Activated CD4-positive, CD25-positive, alpha-beta regulatory T cell treated with anti-CD3 and anti-CD28 coated beads, Interleukin-2, amount 50 U/mL, for 24 hours (primary cell): ENCODE results near the gene VWA5B2.
"Not testable (repeated sequence)": the region's sequence is repeated elsewhere in the genome, so short reads cannot be mapped to it uniquely, and the experiment has no call there.

Source experiments
- ATAC-seq, 2 donors: fragments of 150-1000 bp; cut with Tn5 transposase; one replicate each; pipeline ENCODE4 v1.10.0; 2021; ENCODE audit warnings: mild to moderate bottlenecking in 1 of 2, moderate library complexity in 1 of 2

Gene VWA5B2

DNA sequence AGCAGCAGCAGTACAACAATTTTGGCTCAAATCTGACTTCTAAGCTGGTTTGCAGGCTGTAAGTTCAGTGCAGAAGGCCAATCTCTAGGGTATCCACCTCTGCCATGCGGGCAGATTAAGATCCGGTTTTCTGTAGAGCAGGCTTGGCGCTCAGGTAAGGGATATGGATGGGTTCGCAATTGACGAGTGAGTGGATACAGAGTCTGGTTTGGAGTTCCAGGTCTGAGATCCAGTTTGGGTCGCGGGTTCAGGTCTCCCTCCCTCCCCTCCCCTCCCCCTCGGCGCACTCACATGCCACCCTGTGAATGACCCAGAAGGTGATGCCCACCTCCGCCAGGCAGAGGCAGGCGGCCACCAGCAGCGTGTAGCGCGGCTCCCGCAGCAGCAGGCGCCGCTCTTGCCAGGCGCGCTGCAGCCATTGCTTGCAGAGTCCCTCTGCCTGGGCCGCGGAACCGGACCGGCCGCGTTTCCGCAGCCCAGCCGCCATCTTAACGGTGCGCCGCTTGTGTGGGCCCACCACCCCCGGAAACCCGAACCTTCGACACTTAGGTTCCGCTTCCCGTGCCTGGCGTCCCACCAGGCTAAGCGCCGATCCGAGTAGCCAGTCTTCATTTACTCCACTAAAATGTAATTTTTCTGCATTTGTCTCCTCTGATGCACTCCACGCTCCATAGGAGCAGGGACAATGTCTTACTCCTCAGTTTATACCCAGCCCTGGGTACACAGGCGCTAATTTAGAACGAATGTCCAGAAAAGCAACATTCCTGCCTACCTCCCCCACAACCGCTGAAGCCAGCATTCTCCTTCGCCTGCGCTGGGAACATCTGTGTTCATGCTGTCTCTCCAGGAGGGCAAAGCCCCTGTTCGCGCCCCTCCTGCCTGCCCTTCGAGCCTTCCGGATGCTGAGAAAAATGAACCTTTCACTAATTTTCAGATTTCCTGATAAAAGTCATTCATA is 19.3 kb downstream of the VWA5B2 start, which contains the start of gene ALG3:
Gene ALG3, minus strand, starts transcription at position 509 of the 958 bp plus-strand sequence. Its CDS starts 22 bp downstream, at position 487.
- peak; percentile 41 to 52 for ATAC-seq

DNA sequence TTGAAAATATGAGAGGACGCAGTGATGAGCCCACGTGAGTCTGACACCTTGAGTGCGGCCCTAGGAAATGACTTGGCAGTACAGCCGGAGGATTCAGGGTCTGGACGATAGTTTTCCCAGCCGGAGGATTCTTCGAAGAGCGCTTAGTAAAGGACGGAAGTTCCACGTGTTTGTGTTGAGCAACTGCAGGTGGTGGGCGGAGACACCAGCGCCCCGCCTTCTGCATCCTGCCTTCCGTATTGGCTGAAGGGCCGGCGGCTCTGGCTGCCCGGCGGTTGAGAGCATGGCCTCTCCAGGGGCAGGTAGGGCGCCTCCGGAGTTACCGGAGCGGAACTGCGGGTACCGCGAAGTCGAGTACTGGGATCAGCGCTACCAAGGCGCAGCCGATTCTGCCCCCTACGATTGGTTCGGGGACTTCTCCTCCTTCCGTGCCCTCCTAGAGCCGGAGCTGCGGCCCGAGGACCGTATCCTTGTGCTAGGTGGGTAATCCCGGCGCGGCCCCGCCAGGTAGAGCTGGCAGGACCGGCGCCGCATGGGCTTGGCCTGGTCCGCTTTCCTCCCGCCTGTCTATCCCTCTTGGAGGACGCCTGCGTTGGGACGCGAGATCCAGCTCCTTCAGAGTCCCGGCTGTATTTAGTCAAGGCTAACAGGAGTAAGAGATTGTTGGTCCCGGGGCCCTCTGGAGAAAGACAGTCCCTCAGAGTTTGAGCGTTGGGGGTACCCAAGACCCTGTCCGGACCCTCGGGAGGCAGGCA is 20.2 kb downstream of the VWA5B2 start, which contains the start of gene EEF1AKMT4:
Gene EEF1AKMT4, plus strand, starts transcription at position 261 of the 755 bp plus-strand sequence. Its CDS starts 23 bp downstream, at position 284.
- ATAC-seq = peak; percentile 90 to 91

DNA sequence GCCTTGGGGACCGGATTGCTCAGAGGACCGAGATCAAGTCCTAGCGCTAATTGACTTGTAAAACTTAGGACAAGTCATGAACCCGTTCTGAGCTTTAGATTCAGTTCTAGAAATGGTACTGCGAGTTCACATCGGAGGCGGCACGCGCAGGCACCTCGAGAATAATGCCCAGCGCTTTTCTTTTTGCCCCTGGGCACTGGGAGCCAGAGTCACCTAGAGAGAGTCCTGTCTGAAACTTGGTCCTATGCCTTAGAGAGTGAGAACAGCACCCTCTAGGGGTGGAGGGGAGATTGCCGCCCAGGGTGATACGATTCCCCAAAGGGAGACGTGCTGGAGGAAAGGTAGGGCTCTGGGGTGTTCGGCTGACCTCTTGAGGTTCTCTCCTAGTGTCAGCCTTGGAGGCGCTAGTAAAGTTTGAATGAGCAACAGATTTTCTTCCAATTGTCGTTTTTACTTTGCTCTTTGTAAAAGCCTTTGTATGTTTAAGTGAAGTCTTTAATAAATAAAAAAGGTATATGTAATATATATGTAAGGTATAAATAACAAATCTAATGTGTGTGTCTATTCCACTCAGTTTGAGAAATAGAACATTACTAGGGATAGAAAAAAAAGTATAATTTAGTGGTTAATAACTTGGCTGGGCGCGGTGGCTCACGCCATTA is 20.9 kb downstream of the VWA5B2 start:
- peak; percentile 61 to 65 for ATAC-seq

DNA sequence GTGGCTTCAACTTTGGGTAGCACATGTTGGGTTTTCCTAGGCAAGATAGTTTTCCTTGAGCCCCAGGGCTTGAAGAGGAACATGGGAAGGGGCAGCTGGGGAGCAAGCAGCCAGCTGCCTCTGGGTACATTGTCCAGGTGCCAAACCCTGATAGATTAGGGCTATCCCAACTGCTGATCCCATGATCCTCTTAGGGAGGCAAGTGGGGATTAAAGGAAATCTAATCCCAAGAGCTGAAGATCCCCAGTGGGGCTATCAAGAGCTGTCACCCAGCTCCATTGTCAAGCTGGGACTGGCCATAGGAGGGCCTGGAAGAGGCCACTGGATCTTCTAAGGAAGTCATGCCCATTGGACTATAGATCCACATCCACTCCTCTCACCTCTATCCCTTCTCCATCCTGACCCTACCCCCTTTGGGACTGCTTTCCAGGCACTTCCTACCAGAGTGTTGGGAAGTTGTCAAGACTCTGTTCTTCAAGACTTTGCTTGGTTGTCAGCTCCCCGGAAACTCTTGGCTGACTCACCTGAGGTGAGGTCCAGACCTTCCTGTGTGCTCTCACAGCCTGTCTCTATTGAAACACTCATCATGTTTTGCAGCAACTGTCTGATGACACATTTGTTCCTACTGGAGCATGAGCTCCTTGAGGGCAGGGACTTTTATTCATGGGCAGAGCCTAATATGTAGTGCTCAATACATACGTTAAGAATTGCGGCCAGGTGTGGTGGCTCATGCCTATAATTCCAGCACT is 26.1 kb downstream of the VWA5B2 start:
- ATAC-seq = peak; percentile 82 to 87

DNA sequence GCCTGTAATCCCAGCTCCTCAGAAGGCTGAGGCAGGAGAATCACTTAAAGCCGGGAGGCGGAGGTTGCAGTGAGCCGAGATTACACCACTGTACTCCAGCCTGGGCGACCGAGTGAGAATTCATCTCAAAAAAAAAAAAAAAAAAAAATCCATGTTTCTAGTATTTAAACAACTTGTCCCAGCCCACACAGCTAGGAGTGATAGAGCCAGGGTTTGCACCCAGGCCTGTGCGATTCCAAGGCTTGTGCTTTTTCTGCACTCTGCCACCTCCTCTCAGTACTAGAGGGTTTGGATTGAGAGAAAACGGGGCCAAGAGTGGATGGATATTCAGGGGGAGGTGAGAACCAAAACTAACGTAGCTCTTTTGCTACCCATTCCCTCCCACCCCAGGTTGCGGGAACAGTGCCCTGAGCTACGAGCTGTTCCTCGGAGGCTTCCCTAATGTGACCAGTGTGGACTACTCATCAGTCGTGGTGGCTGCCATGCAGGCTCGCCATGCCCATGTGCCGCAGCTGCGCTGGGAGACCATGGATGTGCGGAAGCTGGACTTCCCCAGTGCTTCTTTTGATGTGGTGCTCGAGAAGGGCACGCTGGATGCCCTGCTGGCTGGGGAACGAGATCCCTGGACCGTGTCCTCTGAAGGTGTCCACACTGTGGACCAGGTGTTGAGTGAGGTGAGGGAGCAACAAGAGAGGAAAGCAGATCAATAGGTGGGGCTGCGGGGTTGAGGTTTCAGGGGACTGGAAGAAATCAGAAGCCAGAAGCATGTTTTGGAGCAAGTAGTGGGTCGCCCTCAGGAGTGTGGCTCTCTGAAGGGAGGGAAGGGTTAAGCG is 27.9 kb downstream of the VWA5B2 start:
- ATAC-seq = no peak

DNA sequence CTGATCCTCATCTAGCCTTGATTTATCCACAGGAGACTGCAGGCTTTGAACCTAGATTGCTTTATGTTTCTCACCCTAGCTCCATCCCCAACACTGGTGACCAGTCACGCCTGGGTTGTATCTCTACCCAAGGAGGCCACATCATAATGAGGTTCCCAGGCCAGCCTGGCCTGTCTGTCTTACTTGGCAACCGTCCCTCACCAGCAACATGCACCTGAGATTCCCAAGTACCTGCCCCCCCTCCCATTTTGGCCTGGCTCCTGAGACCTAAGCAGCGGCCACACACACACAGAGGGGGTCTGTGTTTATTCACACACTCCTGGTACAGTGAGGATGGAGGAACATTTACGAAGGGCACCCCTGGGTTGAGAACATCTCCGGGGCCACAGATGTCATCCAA is 29.5 kb downstream of the VWA5B2 start:
- ATAC-seq = no peak

DNA sequence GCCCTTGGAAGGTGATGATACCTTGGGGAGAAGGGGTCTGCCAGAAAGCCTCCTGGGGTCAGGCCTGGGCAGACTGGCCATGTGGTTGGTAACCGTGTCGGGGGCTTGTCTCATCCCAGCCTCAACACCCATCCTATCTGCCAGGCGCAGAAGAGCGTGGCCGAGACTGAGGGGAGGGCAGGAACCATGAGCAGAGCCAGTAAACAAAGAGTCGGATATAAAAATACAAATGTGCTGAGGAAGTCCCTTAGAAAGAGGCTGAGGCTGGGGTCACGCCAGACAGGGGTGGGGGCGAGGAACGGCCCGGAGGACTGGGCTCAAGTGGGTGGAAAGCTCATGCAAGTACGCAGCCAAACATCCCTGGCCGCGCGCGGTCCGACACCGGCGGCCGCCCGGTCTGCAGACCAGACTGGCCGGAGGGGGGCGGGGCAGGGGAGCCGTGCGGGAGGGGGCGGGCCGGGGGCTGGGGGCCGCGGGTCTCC is 30.1 kb downstream of the VWA5B2 start:
- no peak for ATAC-seq

DNA sequence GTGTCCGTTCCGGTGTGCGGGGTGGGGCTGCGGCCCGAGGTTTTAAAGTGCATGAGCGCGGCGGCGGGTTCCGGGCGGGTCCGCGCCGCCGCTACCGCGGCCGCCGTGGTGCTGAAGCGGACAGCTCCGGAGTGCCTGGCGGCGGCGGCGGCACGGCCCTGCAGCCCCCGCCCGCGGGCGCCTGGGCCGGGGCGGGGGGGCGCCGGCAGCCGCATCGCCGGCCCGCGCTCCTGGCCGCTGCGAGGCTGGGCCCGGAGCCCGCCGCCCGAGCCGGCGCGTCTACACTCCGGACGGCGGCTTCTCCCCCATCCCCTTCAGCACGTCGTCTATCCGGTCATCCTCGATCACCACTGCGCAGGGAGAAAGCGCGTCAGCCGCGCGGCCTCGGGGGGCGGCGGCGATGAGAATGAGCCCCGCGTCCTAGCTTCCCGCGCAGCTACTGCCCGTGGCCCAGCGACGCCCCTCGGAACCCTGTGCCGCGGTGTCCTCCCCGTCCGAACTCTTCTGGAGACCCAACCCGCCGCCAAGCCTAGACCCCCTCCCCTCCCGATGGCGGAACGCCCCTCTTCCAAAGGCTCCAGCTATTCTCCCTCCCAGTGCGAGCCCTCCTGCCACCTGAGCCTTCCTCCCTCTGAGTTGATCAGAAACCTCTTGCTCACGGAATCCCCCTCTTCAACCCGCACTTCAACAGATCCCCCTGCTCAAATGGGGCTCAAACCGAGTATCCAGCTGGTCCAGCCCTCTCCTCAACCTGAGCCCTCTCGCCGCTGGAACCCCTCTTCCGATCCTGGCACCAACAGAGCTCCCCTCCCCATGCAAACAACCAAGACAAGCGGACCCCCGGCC is 30.7 kb downstream of the VWA5B2 start:
- ATAC-seq = peak; percentile 18 to 31

DNA sequence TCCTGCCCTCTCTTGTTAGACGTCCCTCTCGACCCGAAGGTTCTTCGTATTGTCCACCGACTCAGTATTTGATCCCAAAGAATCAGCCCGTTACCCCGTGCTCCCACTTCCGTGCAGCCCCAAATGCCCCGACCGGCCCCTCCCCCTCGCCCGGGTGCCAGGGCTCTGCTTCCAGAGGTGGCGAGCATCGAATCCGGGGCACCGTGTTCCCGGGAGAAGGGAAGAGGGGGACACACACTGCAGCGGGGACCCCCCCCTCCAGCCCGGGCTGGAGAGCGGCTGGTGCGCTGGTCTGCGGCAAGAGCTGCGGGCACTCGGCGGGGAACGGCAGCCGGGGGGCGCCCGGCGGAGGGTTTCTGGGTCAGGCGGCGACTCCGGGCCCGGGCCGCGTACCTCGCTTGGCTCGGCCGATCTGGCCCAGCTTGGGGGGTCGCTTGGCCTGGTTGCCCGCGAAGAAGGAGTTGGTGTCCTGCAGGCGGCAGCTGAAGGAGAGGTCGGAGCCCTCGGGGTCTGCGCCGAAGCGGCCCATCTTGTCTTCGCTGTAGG is 31.4 kb downstream of the VWA5B2 start:
- ATAC-seq = no peak

DNA sequence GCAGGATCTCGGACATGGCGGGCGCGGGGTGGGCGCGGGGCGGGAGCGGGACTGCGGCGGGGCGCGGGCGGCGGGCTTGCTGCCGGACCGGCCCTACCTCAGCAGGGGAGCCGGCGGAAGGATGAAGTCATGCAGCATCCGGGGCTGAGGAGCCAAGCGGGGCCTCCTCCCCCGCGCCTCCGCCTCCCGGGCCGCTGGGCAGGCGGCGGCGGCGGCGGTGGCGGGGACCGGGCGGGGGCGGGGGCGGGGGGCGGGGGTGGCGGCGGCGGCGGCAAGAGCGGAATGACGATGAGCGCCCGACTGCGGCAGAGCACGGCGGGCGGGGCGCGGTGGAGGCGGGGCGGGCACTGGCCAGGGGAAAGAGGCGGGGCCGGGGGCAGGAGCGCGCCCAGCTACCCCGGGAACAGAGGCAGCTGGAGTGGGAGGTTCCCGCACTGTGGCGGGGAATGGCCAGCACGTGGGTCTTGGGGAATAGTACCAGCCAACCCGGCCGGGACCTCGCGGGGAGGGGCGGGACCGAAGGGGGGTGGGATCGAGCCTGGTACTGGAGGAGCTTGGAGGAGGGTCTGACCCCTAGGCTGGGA is 32.0 kb downstream of the VWA5B2 start, which contains the start of gene CAMK2N2:
Gene CAMK2N2, minus strand, starts transcription at position 284 of the 584 bp plus-strand sequence. Its CDS starts 268 bp downstream, at position 16.
- ATAC-seq = peak; percentile 62 to 63

DNA sequence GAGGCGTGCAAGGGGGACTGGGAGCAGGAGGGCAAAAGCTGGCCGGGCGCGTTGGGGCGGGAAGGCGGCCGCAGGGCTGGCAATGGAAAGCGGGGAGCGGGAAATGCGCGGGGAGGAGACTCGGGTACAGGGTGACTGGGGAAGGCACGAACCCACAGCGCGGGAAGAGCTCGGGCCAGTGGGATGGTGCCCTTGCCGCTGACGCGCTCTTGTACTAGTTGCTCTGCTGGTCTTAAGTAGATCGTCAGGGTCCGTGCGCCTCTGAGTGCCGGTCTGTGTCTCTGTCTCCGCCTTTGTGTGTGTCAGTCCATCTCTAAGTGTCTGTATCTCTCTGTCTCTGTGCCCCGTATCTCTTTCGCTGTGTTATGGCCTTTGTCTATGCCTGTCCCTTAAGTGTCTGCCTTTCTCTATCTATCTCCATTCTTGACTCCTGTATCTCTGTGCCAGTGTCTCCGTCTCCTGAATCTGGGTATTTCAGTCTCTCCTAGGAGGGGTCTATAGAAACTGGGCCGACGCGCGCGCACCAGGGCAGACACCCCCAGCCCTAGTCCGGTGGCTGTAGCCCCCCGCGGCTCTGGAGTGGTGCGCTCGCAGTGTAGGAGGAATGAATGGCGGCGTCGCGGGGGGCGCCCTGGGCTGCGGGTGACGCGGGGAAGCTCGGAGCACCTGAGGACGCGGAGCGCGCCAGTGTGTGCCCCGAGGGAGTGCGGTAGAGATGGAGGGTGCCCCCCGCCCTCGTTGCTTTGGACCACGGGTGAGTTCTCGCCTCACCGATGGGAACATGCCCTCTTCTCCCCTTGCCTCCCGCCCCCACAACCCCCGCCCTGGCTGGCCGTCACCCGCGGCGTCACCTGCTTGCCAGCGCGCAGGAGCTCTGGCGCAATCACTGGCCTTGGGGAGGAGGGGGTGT is 32.7 kb downstream of the VWA5B2 start:
- peak; percentile 20 to 23 for ATAC-seq

DNA sequence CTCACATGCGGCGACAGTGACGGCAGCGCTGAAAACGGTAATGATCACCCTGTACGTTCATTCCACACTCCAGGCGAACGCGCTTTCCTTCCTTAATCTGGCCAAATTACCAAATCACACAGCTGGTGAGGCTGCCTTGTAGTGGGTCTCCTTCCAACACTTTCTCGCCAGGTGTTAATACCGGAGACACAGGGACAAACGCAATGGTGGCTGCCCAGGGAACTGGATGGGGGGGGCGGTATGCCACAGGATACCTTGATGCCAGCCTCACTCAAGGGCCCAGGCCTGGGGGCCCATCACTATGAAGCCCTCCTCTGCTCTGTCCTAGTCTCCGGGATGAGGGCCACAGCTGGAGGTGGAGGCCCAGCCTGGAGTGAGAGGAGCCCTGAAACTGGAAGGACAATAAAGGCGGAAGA is 33.4 kb downstream of the VWA5B2 start:
- ATAC-seq = no peak

DNA sequence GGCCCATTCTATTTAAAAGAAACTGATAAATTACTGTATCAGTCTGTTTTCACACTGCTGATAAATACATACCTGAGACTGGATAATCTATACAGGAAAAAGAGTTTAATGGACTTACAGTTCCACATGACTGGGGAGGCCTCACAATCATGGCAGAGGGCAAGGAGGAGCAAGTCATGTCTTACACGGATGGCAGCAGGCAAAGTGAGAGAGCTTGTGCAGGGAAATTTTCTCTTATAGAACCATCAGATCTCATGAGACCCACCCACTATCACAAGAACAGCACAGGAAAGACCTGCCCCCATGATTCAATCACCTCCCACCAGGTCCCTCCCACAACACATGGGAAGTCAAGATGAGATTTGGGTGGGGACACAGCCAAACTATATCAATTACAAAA is 37.9 kb downstream of the VWA5B2 start:
- ATAC-seq = not testable (repeated sequence)

DNA sequence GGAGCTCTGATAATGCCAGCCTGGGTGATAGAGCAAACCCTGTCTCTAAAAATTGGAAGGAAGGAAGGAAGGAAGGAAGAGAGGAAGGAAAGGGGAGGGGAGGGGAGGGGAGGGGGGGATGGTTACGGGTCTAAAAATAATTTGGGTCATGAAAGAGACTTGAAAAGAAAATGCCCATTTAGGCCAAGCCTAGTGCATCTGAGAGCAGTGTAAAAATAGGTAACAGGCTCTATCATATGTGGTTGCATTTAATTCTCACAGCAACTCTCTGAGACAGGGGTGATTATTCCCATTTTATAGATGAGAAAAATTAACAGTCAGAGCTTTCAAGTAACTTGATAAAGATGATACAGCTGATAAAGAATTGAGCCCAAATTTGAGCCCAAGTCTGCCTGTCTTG is 42.9 kb downstream of the VWA5B2 start:
- ATAC-seq = no peak

DNA sequence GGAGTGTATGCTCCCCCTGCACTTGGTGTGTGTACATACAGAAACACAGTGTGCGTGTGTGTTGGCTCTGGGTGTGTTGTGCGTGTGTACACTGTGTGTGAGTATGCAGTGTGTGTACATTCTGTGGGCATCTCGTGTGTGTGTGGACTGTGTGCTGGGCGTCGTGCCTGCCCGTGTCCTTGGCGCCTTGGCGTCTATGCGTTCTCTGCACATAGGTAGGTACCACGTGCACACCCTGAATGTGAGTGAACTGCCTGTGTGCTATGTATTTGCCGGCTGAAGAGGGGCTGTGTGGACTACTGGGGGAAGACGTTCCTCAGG is 46.0 kb downstream of the VWA5B2 start:
- ATAC-seq = no peak

DNA sequence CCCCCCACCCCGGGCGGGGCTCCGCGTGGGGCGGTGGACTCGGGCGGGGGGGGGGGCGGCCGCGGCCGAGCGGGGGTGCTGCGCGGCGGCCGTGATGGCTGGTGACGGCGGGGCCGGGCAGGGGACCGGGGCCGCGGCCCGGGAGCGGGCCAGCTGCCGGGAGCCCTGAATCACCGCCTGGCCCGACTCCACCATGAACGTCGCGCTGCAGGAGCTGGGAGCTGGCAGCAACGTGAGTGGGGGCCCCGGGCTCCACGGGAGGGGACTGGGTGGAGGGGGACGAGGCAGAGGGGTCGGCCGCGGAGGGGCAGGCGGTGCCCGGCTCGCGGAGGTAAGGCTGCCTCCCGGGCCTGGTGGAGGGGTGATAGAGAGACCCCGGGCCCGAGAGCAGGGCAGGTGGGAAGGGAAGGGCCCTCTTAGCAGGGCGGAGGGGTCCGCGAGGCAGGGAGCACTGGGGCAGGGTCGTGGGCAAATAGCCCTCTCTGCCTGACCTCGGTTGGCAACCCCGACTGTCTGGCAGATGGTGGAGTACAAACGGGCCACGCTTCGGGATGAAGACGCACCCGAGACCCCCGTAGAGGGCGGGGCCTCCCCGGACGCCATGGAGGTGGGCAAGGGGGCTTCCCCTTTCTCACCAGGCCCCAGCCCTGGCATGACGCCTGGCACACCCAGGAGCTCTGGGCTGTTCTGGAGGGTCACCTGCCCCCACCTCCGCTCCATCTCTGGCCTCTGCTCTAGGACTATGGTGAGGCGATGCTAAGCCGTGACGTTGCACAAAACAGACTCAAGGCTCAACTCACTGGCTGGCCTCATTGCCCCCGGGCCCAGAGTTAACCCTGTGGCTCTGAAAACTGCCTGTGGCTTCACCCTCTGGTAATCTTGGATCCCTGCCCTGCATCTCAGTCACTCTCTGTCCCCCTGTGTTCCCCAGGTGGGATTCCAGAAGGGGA is 46.9 kb downstream of the VWA5B2 start, which contains the start of gene ECE2:
Gene ECE2, plus strand, starts transcription at position 62 of the 950 bp plus-strand sequence. Its CDS starts 132 bp downstream, at position 194.
- no peak for ATAC-seq

DNA sequence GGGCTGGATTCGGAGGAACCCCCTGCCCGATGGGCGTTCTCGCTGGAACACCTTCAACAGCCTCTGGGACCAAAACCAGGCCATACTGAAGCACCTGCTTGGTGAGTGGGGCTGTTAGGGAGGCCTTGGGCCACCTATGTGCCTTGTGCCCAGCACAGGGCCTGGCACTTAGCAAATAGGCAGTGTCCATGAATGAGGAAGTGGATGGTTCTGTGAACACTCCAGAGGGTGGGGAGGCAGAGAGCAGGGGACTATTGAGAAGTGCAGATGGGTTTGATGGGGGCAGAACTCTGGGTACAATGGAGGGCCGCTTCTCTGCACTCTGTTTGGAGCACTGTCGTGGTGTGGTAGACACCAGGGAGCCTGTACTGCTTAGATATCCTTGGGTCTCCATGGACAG is 48.0 kb downstream of the VWA5B2 start:
- no peak for ATAC-seq
